Hepatocyte (in vitro differentiated cells): Measurements from ENCODE around the gene SH3BP2. TPM values are rescaled to one million over a fixed set of nuclear protein-coding genes. Genes with fewer than 3 reads are reported as not detected.
A peak's percentile ranks its signal among the peaks of the same experiment; 100 is the strongest.

Experiments used
- DNase-seq: peaks from one replicate; pipeline ENCODE4 v3.0.0-alpha.2; 2016; ENCODE audit warnings: low spot score
- H2AFZ ChIP-seq: fragments of 200-600 bp; sonication (generic); 2 replicates; pipeline ENCODE4 v1.6.0; 2016; ENCODE audit warnings: antibody characterized with exemption, mild to moderate bottlenecking
- H3K27ac ChIP-seq: fragments of 200-600 bp; sonication (generic); 2 replicates; pipeline ENCODE4 v1.5.1; 2016; ENCODE audit warnings: mild to moderate bottlenecking
- H3K27me3 ChIP-seq: fragments of 200-600 bp; sonication (generic); 2 replicates; pipeline ENCODE4 v1.6.1; 2016
- H3K36me3 ChIP-seq: fragments of 200-600 bp; sonication (generic); replicated peaks from 2 replicates; pipeline ENCODE4 v1.5.1; 2016; ENCODE audit warnings: low read depth; ENCODE audit not compliant: insufficient read depth
- H3K4me1 ChIP-seq: fragments of 200-600 bp; sonication (generic); 2 replicates; pipeline ENCODE4 v1.5.1; 2016; ENCODE audit warnings: mild to moderate bottlenecking, moderate library complexity; ENCODE audit not compliant: insufficient read depth
- H3K4me2 ChIP-seq: fragments of 200-600 bp; sonication (generic); 2 replicates; pipeline ENCODE4 v1.6.0; 2016
- H3K4me3 ChIP-seq: fragments of 200-600 bp; sonication (generic); 2 replicates; pipeline ENCODE4 v1.5.1; 2016; ENCODE audit warnings: mild to moderate bottlenecking
- H3K79me2 ChIP-seq: fragments of 200-600 bp; sonication (generic); 2 replicates; pipeline ENCODE4 v1.6.0; 2017; ENCODE audit warnings: mild to moderate bottlenecking
- H3K9me2 ChIP-seq: fragments of 200-600 bp; sonication (generic); replicated peaks from 2 replicates; pipeline ENCODE4 v1.6.0; 2017; ENCODE audit warnings: mild to moderate bottlenecking; ENCODE audit not compliant: insufficient read depth
- H3K9me3 ChIP-seq: fragments of 200-600 bp; sonication (generic); 2 replicates; pipeline ENCODE4 v1.5.1; 2016; ENCODE audit warnings: low read depth, mild to moderate bottlenecking
- H4K20me1 ChIP-seq: fragments of 200-600 bp; sonication (generic); 2 replicates; pipeline ENCODE4 v1.6.0; 2016; ENCODE audit warnings: mild to moderate bottlenecking; ENCODE audit not compliant: insufficient read depth, poor library complexity, severe bottlenecking
- EZH2 ChIP-seq: fragments of 200-600 bp; sonication (generic); IDR thresholded peaks from 2 replicates; pipeline ENCODE4 v1.6.1; 2016; ENCODE audit warnings: antibody characterized with exemption, mild to moderate bottlenecking, borderline replicate concordance
- EZH2phosphoT487 ChIP-seq: fragments of 200-600 bp; sonication (generic); IDR thresholded peaks from one replicate; pipeline ENCODE4 v1.6.1; 2018; ENCODE audit warnings: antibody characterized with exemption, mild to moderate bottlenecking, low read depth, moderate library complexity; ENCODE audit not compliant: unreplicated experiment, severe bottlenecking
- WGBS: methylation state at CpG from one replicate; pipeline ENCODE4 v1.1.6; 2016; ENCODE audit warnings: low lambda C conversion rate; ENCODE audit errors: missing lambda C conversion rate; 5-methylcytosine and 5-hydroxymethylcytosine counted together
- polyA plus RNA-seq: library from polyadenylated mRNA; unstranded; fragments of >200 nt; fragmentation: Nextera tagmentation; extraction: Ambion mirVana; gene quantifications from 2 replicates; pipeline ENCODE4 v1.2.1, GENCODE V29; 2016
- total RNA-seq: library from RNA; depleted of rRNA; stranded (reverse); fragments of >200 nt; gene quantifications from 2 replicates; pipeline ENCODE4 v1.2.3, GENCODE V29; 2014
- TF ChIP-seq, protein P1 (sequence below): fragments of 200-600 bp; sonication (generic); IDR thresholded peaks from 2 replicates; pipeline ENCODE4 v1.5.1; 2016; ENCODE audit warnings: antibody characterized with exemption, mild to moderate bottlenecking; ENCODE audit not compliant: poor library complexity

Gene SH3BP2
- total and polyA plus RNA-seq, 2 experiments from 2014 or later, result 24.3 to 25.7 TPM

DNA sequence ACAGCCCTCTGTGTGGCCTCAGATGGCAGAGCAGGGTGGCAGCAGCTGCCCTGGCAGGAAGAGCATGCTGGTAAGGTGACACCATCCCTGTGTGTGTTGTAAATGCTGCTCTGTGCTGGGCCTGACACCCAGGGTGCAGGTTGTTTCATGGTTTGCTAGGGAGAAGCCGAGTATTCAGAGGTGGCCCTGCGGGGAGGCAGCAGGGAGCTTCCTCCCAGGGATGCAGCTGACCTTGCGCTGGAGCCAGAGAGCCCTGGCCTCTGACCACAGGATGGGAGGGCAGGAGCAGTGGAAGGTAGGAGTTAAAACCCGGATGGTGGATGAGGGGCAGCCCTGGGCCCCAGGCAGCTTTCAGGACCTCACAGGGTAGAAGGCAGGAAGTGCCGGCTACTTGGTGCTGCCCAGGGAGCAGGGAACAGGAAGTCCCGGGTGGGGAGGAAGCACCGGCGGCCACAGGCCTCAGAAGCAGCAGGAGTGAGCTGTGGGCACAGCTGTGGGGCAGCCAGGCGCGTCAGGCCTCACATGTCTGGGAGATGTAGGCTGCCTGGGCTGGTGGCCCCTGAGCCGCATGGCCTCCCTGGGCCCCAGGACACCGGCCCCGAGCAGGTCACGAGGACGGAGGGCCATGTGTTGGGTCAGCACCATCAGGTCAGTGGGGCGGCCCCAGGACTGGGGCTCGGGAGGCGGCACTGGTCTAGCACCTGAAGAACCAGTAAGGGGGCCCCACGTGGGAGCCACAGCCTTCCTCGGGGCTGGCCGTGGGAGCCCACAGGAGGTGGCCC, 19.1 kb downstream of the SH3BP2 start:
- H3K4me1 ChIP-seq, result peaks cover 18% of the 10 kb centered on the region
- H3K79me2 ChIP-seq, result peaks cover 7% of the 10 kb centered on the region
- 71% methylated on average over 17 of the region's 21 CpGs for WGBS
- H3K27ac ChIP-seq, result peak overlapping the region; percentile 90
- no peak overlapping the region for H3K4me3 ChIP-seq
- H2AFZ ChIP-seq, result no peak overlapping the region
- H3K4me2 ChIP-seq, result peak overlapping the region; percentile 63
- no peaks in the 10 kb centered on the region for H3K36me3 ChIP-seq
- H4K20me1 ChIP-seq, result no peaks in the 10 kb centered on the region
- DNase-seq, result no peak
- peaks cover 8% of the 10 kb centered on the region for H3K9me3 ChIP-seq
- H3K27me3 ChIP-seq, result no peaks in the 10 kb centered on the region
- no peaks in the 10 kb centered on the region for H3K9me2 ChIP-seq
- TF ChIP-seq, protein P1, sequence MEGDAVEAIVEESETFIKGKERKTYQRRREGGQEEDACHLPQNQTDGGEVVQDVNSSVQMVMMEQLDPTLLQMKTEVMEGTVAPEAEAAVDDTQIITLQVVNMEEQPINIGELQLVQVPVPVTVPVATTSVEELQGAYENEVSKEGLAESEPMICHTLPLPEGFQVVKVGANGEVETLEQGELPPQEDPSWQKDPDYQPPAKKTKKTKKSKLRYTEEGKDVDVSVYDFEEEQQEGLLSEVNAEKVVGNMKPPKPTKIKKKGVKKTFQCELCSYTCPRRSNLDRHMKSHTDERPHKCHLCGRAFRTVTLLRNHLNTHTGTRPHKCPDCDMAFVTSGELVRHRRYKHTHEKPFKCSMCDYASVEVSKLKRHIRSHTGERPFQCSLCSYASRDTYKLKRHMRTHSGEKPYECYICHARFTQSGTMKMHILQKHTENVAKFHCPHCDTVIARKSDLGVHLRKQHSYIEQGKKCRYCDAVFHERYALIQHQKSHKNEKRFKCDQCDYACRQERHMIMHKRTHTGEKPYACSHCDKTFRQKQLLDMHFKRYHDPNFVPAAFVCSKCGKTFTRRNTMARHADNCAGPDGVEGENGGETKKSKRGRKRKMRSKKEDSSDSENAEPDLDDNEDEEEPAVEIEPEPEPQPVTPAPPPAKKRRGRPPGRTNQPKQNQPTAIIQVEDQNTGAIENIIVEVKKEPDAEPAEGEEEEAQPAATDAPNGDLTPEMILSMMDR, result no peak
- TF ChIP-seq EZH2phosphoT487 (no peak), EZH2 (no peak)

DNA sequence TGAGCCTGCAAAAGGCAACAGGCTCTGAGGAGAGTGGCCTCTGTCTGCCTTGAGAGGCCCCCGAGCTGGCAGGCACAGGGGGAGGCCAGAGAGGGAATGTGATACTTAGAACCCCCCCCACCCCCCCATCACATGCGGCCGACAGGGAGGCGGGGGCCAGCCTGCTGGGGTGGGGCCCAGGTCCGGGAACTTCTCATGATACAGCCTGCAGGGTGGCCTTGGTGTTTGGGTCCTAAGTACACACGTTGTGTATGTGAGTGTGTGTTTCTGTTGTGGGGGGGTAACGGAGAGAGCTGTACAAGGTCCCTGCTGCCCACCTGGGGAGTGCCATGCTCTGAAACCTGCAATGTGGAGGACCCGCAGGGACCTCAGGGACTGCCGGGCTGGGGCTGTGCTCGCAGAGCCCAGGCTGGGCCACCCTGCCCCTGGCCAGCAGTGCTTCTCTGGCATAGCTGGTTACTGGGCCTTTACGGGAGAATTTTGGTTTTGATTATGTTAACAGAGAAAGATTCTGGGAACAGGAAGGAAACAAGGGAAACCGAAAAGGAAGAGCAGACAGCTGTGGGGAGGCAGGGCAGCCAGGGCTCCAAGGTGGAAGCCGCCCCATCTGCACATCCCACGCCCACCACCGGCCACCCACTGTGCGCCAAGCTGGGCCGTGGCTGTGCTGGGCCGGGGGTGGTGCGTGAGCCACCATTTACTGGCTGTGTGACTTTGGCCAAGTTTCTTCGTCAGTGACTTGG, 19.9 kb downstream of the SH3BP2 start:
- Histone ChIP-seq H3K36me3 (no peaks in the 10 kb centered on the region), H3K4me1 (peaks cover 18% of the 10 kb centered on the region), H2AFZ (no peak overlapping the region), H3K79me2 (peaks cover 11% of the 10 kb centered on the region), H4K20me1 (no peaks in the 10 kb centered on the region), H3K27me3 (no peaks in the 10 kb centered on the region), H3K9me3 (peaks cover 8% of the 10 kb centered on the region), H3K9me2 (no peaks in the 10 kb centered on the region), H3K4me2 (peak overlapping the region; percentile 63), H3K4me3 (no peak overlapping the region), H3K27ac (peak overlapping the region; percentile 90)
- DNase-seq, result no peak
- TF ChIP-seq EZH2phosphoT487 (no peak), EZH2 (no peak)
- TF ChIP-seq, protein P1, result no peak
- WGBS, result 67% methylated on average over 19 of the region's 20 CpGs

DNA sequence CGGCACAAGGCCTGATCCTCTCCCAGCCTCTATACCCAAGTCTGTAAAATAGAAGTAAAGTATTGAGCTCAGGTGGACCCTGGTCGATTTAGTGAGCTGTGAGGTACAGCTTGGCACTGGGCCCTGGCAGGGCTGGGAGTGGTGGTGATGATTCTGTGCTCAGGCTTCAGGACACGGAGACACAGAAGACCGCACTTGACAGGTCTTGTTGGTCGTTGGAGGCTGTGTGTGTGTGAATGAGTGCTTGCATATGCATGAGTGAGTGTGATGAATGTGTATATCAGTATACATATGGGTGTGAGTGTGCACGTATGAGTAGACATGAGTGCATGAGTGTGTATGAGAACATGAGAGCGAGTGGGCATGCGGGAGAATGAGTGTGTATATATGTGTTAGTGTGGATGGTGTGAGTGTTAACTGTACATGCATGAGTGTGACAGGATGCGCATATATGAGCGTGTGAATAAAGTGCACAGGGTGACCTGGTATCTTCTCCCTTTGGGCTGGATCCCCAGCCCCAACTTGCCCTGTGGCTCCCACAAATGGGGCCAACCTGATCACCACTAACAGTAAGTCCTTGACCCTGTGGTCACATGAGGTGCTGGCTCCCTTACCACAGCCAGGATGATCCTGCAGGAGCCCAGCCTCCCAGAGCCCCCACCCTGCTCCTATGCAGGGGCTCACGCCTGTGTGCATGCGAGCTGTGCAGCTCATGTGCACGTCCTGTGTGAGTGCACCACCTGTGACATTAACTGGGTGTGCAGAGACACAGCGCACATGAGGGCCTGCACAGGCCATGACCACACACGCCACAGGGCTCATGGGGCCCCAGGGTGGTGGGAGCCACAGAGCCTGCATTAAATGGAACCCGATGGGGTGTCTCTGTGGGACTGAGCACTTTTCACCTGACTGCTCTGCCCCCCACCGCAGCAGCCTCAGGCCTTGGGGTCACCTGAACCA, 20.8 kb downstream of the SH3BP2 start:
- H3K9me3 ChIP-seq, result peaks cover 8% of the 10 kb centered on the region
- H3K27me3 ChIP-seq, result no peaks in the 10 kb centered on the region
- H3K4me2 ChIP-seq, result peak overlapping the region; percentile 63
- 91% methylated on average over 17 of the region's 17 CpGs for WGBS
- no peaks in the 10 kb centered on the region for H4K20me1 ChIP-seq
- H3K79me2 ChIP-seq, result peaks cover 16% of the 10 kb centered on the region
- H3K4me1 ChIP-seq, result peaks cover 19% of the 10 kb centered on the region
- DNase-seq, result no peak
- no peak overlapping the region for H2AFZ ChIP-seq
- TF ChIP-seq EZH2 (no peak), EZH2phosphoT487 (no peak)
- TF ChIP-seq, protein P1, result no peak
- peak overlapping the region; percentile 90 for H3K27ac ChIP-seq
- H3K4me3 ChIP-seq, result no peak overlapping the region
- no peaks in the 10 kb centered on the region for H3K36me3 ChIP-seq
- no peaks in the 10 kb centered on the region for H3K9me2 ChIP-seq
